ENCODE data around the gene TMEM134.

- no peak for TF ChIP-seq CTCF (IDR thresholded peaks at IDR 0.05; ENCODE audit: low read length)
- TF ChIP-seq EZH2 (IDR thresholded peaks at IDR 0.05; ENCODE audit: borderline replicate concordance, low read length), result no peak
Observed at GRCh38 chr11:67492069-67492727, 23.1 kb upstream of the TMEM134 start.
